Stimulated activated CD4-positive, alpha-beta T cell treated with anti-CD3 and anti-CD28 coated beads, TNF-alpha, amount 100 ng/mL, for 4 hours (primary cell): ENCODE data around the gene DLG1.
"Not testable (repeated sequence)": the region's sequence is repeated elsewhere in the genome, so short reads cannot be mapped to it uniquely, and the experiment has no call there.

ENCODE experiments used
- DNase-seq, 3 experiments: peaks; one replicate each; pipeline ENCODE4 v3.0.0-alpha.2; 2020; ENCODE audit warnings: low read depth in 3 of 3

DLG1 gene

DNA sequence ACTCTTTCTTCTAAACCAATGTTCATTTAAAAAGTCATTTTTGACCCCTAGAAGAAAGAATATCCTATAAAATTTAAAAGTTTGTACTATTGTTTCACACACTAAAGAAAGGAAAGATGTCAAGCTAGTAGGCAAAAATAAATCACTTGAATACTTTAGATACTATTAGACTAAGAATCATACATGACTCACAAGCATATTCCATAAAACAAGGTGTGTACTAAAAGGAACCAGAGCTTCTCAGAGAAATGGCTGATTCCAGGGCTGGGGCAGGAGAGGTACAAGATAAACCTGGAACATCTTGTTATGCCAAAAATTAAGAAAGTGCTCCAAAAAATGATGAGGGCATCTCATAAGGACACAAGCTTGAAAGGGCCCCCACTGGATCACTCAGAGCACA is 8.7 kb downstream of the DLG1 start:
- DNase-seq: no peak

GRCh38 chr3:197286678-197287077 is 11.7 kb downstream of the DLG1 start:
- no peak for DNase-seq

GRCh38 chr3:197285557-197285956 is 12.9 kb downstream of the DLG1 start:
- DNase-seq: no peak

GRCh38 chr3:197283045-197283444 is 15.4 kb downstream of the DLG1 start:
- no peak for DNase-seq

DNA sequence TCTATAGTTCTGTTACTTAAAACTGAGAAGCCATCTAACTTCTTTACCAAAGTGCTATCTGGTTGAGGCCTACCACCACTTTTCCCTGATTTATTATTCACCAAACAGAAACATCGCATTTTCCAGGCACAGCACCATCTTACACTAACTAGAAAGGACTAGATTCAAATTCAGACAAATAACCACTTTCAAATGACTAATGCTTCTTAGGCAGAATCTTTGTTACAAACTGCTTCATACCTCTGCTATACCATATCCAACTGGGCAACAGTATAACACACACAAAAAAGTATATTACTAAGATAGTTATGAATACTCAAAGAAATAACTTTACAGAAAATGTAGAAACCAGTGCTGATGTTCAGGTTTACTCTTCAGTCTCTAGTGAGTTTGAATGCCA is 16.6 kb downstream of the DLG1 start:
- DNase-seq: no peak

DNA sequence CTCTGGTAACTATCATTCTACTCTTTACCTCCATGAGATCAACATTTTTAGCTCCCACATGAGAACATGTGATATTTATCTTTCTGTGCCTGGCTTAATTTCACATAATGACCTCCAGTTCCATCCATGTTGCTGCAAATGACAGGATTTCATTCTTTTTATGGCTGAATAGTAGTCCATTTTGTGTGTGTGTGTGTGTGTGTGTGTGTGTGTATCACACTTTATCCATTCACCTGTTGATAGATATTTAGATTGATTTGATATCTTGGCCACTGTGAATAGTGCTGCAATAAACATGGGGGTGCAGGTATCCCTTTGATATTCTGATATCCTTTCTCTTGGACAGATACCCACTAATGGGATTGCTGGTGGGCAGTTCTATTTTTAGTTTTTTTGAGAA is 18.3 kb downstream of the DLG1 start:
- DNase-seq: no peak

GRCh38 chr3:197278933-197279332 is 19.5 kb downstream of the DLG1 start:
- DNase-seq: no peak

GRCh38 chr3:197276808-197277207 is 21.6 kb downstream of the DLG1 start:
- DNase-seq: not testable (repeated sequence)

- DNase-seq: no peak
These were observed 27.7 kb downstream of the DLG1 start for GRCh38 chr3:197270558-197271317.

- DNase-seq: no peak
These were observed 29.4 kb downstream of the DLG1 start for GRCh38 chr3:197269024-197269423.

DNA sequence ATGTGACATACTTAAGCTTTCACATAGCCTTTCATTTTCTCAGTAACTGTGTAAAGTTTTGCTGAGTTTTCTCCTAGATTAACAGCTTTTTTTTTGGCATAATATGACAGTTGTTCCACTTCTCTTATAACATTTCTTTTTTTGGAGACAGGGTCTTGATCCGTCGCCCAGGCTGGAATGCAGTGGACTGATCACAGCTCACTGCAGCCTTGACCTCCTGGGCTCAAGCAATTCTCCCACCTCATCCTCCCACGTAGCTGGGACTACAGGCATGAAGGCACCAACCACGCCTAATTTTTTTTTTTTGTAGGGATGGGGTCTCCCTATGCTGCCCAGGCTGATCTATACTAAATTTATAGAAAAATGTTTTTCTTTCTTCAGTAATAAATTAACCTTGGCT is 30.1 kb downstream of the DLG1 start:
- DNase-seq: no peak

GRCh38 chr3:197266331-197266730 is 32.1 kb downstream of the DLG1 start:
- no peak for DNase-seq

GRCh38 chr3:197262709-197263108 is 35.7 kb downstream of the DLG1 start:
- no peak for DNase-seq

- no peak for DNase-seq
These were observed 37.3 kb downstream of the DLG1 start for GRCh38 chr3:197261164-197261509.

DNA sequence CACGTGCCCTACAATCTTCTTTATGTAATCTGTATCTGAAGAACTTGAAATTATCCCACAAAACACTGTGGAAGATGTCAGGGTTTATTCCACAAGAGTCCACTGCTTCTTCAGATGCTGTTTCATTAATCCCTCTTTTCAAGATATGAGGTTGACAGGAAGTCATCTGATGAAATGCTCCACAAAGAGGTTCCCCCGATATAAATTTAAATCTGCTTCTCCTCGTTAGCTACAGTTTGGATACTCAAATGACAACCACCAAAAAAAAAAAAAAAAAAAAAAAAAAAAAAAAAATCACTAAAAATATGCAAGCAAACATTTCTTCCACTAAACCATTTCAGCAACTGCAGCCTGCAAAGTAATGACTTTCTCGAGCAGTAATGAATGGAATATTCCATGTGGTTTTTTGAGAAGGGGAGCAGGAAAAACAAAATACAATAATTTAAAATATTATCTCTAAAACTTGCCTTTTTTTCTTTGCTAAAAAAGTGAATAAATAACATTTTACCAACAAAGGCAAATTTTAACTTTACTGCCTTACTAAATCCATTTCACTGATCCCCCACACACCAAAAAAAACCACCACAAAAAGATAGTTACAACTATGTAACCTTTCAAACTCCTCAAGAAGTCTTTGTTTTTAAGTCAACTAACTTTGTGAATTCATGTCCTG is 37.8 kb downstream of the DLG1 start:
- no peak for DNase-seq

GRCh38 chr3:197259096-197259495 is 39.3 kb downstream of the DLG1 start:
- no peak for DNase-seq

DNA sequence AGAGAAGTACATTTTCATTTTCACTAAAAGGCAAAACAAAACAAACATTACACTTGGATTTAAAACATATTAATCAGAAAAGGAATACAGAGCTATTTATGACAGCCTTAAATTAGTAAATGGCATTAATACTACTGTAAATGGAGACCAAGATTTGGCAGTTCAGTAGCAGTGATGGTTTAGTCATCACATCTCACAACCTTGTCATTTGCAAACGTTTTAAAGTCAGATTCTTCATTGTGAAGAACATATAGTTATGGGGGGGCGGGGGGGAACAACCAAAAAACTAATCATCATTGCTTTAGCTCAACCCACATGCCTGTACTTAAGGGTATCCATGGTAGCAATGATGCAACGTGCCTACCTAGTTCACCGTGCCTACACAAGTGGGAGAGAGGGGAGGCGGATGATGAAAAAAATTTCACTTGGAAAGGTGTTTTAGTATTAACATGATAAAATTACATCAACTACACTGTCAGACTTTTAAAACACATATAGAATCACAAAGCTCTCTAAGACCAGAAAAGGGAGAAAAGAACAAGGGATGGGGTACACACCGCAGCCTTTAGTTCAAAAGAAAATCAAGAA is 40.1 kb downstream of the DLG1 start:
- no peak for DNase-seq

- no peak for DNase-seq
These were observed 40.7 kb downstream of the DLG1 start for GRCh38 chr3:197257711-197258110.

- DNase-seq: peak in 1 of 3 experiments; percentile 5
These were observed 41.5 kb downstream of the DLG1 start for GRCh38 chr3:197256836-197257444.

GRCh38 chr3:197256104-197256503 is 42.3 kb downstream of the DLG1 start:
- no peak for DNase-seq

DNA sequence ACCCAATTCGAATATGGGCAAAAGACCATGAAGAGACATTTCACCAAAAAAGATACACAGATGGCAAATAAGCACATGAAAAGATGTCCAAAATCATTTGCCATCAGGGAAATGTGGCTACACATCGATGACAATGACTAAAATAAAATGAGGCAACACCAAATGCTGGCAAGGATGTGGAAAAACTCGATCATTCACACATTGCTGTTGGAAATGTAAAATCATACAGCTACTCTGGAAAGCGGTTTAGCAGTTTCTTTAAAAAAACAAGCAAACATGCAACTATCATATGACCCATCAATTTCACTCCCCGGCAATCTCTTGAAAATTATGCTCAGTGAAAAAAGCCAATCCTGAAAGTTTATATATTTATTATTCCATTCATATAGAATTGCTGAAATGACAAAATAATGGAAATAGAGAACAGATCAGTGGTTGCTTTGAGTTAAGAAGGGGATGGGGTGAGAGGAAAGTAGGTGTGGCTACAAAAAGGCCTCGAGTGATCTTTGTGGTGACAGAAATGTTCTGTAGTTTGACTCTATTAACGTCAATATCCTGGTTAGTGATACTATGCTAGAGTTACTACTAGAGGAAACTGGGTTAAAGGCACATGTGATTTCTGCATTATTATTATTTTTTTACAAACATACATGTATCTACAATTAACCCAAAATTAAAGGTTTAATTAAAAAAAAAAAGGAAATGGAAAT is 45.0 kb downstream of the DLG1 start:
- DNase-seq: no peak

DNA sequence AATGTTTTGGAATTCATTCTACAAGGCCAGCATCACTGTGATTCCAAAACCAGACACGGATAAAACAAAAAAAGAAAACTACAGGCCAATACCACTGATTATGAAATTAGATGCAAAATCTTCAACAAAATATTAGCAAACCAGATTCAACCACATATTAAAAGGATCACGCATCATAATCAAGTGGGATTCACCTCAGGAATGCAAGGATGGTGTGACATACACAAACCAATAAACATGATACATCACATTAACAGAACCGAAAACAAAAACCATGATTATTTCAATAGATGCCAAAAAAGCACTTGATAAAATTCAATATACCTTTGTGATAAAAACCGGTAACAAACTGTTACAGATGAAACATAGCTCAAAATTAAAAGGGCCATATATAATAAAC is 48.9 kb downstream of the DLG1 start:
- no peak for DNase-seq
